Measurements from ENCODE around the gene MOB1A.

MOB1A gene

GRCh38 chr2:74212702-74213410, 34.2 kb upstream of the MOB1A start:
- FAIRE-seq (no peak), DNase-seq (ENCODE audit: insufficient read length) (no peak)
- TF ChIP-seq POLR2AphosphoS5 (IDR thresholded peaks at IDR 0.05; ENCODE audit: low read depth, low read length) (no peak), TAF1 (IDR thresholded peaks at IDR 0.05; ENCODE audit: borderline replicate concordance, low read depth, low read length) (no peak), POLR2A (IDR thresholded peaks at IDR 0.05; ENCODE audit: low read depth, low read length) (no peak)

GRCh38 chr2:74206180-74206688, 27.6 kb upstream of the MOB1A start:
- TF ChIP-seq TAF1 (IDR thresholded peaks at IDR 0.05; ENCODE audit: borderline replicate concordance, low read depth, low read length) (no peak), POLR2A (IDR thresholded peaks at IDR 0.05; ENCODE audit: low read depth, low read length) (peak; percentile 49; the same call in 1 of the 2 replicates), POLR2AphosphoS5 (IDR thresholded peaks at IDR 0.05; ENCODE audit: low read depth, low read length) (peak; percentile 66; the same call in 1 of the 2 replicates)
- DNase-seq (ENCODE audit: insufficient read length) (no peak), FAIRE-seq (peak; percentile 76)

GRCh38 chr2:74205596-74205995, 26.9 kb upstream of the MOB1A start:
- TF ChIP-seq POLR2A (IDR thresholded peaks at IDR 0.05; ENCODE audit: low read depth, low read length) (no peak), POLR2AphosphoS5 (IDR thresholded peaks at IDR 0.05; ENCODE audit: low read depth, low read length) (no peak), TAF1 (IDR thresholded peaks at IDR 0.05; ENCODE audit: borderline replicate concordance, low read depth, low read length) (no peak)
- DNase-seq (ENCODE audit: insufficient read length) (no peak), FAIRE-seq (peak; percentile 60)

GRCh38 chr2:74205113-74205512, 26.4 kb upstream of the MOB1A start:
- no peak for FAIRE-seq
- DNase-seq (ENCODE audit: insufficient read length), result no peak
- no peak for TF ChIP-seq POLR2AphosphoS5 (IDR thresholded peaks at IDR 0.05; ENCODE audit: low read depth, low read length)
- TF ChIP-seq TAF1 (IDR thresholded peaks at IDR 0.05; ENCODE audit: borderline replicate concordance, low read depth, low read length), result no peak
- no peak for TF ChIP-seq POLR2A (IDR thresholded peaks at IDR 0.05; ENCODE audit: low read depth, low read length)

- FAIRE-seq, result no peak
- TF ChIP-seq POLR2AphosphoS5 (IDR thresholded peaks at IDR 0.05; ENCODE audit: low read depth, low read length) (no peak), POLR2A (IDR thresholded peaks at IDR 0.05; ENCODE audit: low read depth, low read length) (no peak), TAF1 (IDR thresholded peaks at IDR 0.05; ENCODE audit: borderline replicate concordance, low read depth, low read length) (no peak)
These were observed 25.8 kb upstream of the MOB1A start for GRCh38 chr2:74204436-74204835.

GRCh38 chr2:74201596-74201995, 22.9 kb upstream of the MOB1A start:
- DNase-seq (ENCODE audit: insufficient read length) (no peak), FAIRE-seq (no peak)
- no peak for TF ChIP-seq POLR2AphosphoS5 (IDR thresholded peaks at IDR 0.05; ENCODE audit: low read depth, low read length)

More at GRCh38 chr2:74204436-74204835, 25.8 kb upstream of the MOB1A start:
- DNase-seq (ENCODE audit: insufficient read length), result no peak

- FAIRE-seq, result no peak
- DNase-seq (ENCODE audit: insufficient read length), result no peak
- TF ChIP-seq POLR2A (IDR thresholded peaks at IDR 0.05; ENCODE audit: low read depth, low read length), result no peak
- TF ChIP-seq TAF1 (IDR thresholded peaks at IDR 0.05; ENCODE audit: borderline replicate concordance, low read depth, low read length), result no peak
- TF ChIP-seq POLR2AphosphoS5 (IDR thresholded peaks at IDR 0.05; ENCODE audit: low read depth, low read length), result no peak
These were observed 22.5 kb upstream of the MOB1A start for GRCh38 chr2:74201196-74201595.

GRCh38 chr2:74199871-74200305, 21.2 kb upstream of the MOB1A start:
- no peak for DNase-seq (ENCODE audit: insufficient read length)
- TF ChIP-seq POLR2A (IDR thresholded peaks at IDR 0.05; ENCODE audit: low read depth, low read length) (peak; percentile 66), TAF1 (IDR thresholded peaks at IDR 0.05; ENCODE audit: borderline replicate concordance, low read depth, low read length) (no peak), POLR2AphosphoS5 (IDR thresholded peaks at IDR 0.05; ENCODE audit: low read depth, low read length) (peak; percentile 70)
- FAIRE-seq, result no peak

- TF ChIP-seq POLR2AphosphoS5 (IDR thresholded peaks at IDR 0.05; ENCODE audit: low read depth, low read length) (no peak), POLR2A (IDR thresholded peaks at IDR 0.05; ENCODE audit: low read depth, low read length) (no peak; the same call in 1 of the 2 replicates), TAF1 (IDR thresholded peaks at IDR 0.05; ENCODE audit: borderline replicate concordance, low read depth, low read length) (no peak)
- FAIRE-seq (no peak), DNase-seq (ENCODE audit: insufficient read length) (no peak)
These were observed 20.6 kb upstream of the MOB1A start for GRCh38 chr2:74199275-74199701.

- FAIRE-seq, result peak; percentile 96
- peak; percentile 91 for DNase-seq (ENCODE audit: insufficient read length)
- peak; percentile 99 for TF ChIP-seq POLR2AphosphoS5 (IDR thresholded peaks at IDR 0.05; ENCODE audit: low read depth, low read length)
- TF ChIP-seq POLR2A (IDR thresholded peaks at IDR 0.05; ENCODE audit: low read depth, low read length), result peak; percentile 99
- peak; percentile 93 for TF ChIP-seq TAF1 (IDR thresholded peaks at IDR 0.05; ENCODE audit: borderline replicate concordance, low read depth, low read length)
These were observed 20.0 kb upstream of the MOB1A start, which contains the start of gene MTHFD2 for GRCh38 chr2:74198461-74199274. Gene MTHFD2, plus strand, starts transcription at chr2:74198615. Its CDS starts 27 bp downstream, at chr2:74198642.

- FAIRE-seq, result no peak
- no peak for TF ChIP-seq POLR2AphosphoS5 (IDR thresholded peaks at IDR 0.05; ENCODE audit: low read depth, low read length)
- no peak for TF ChIP-seq POLR2A (IDR thresholded peaks at IDR 0.05; ENCODE audit: low read depth, low read length)
- no peak for TF ChIP-seq TAF1 (IDR thresholded peaks at IDR 0.05; ENCODE audit: borderline replicate concordance, low read depth, low read length)
These were observed 19.4 kb upstream of the MOB1A start for GRCh38 chr2:74198023-74198460.

More at GRCh38 chr2:74198023-74198460, 19.4 kb upstream of the MOB1A start:
- DNase-seq (ENCODE audit: insufficient read length), result no peak

Measured in GM12892 (cell line).